Endodermal cell (in vitro differentiated cells): ENCODE results near the gene ABI3BP. TPM values are rescaled to one million over a fixed set of nuclear protein-coding genes. Genes with fewer than 3 reads are reported as not detected.

Source experiments
- DNase-seq: peaks from one replicate; pipeline ENCODE4 v3.0.0-alpha.2; 2017
- H3K27ac ChIP-seq: 2 replicates; pipeline ENCODE4 v1.5.1; 2013; ENCODE audit warnings: mild to moderate bottlenecking, low read depth, low read length, moderate library complexity
- H3K27me3 ChIP-seq: 2 replicates; pipeline ENCODE4 v1.6.1; 2013; ENCODE audit warnings: mild to moderate bottlenecking, low read length, moderate library complexity; ENCODE audit not compliant: insufficient read depth, control insufficient read depth, poor library complexity, severe bottlenecking
- H3K36me3 ChIP-seq: 2 replicates; pipeline ENCODE4 v1.7.0; 2013; ENCODE audit warnings: mild to moderate bottlenecking, low read length, moderate library complexity; ENCODE audit not compliant: control insufficient read depth, insufficient read depth
- H3K4me1 ChIP-seq: one replicate; pipeline ENCODE4 v1.7.0; 2013; ENCODE audit warnings: low read length; ENCODE audit not compliant: control insufficient read depth, insufficient read depth
- H3K4me3 ChIP-seq: 2 replicates; pipeline ENCODE4 v1.5.1; 2013; ENCODE audit warnings: mild to moderate bottlenecking, low read length, moderate library complexity
- H3K9ac ChIP-seq: 2 replicates; pipeline ENCODE4 v1.6.1; 2013; ENCODE audit warnings: mild to moderate bottlenecking, low read length, moderate library complexity; ENCODE audit not compliant: poor library complexity, severe bottlenecking; ENCODE audit errors: extremely low read depth
- H3K9me3 ChIP-seq: 2 replicates; pipeline ENCODE4 v1.6.1; 2013; ENCODE audit warnings: mild to moderate bottlenecking, low read length, moderate library complexity; ENCODE audit not compliant: control insufficient read depth
- H3K27ac Mint-ChIP-seq: 2 replicates; pipeline ENCODE4 v1.8.0; 2020; ENCODE audit warnings: mixed read lengths
- H3K27me3 Mint-ChIP-seq: 2 replicates; pipeline ENCODE4 v1.8.0; 2021; ENCODE audit warnings: mild to moderate bottlenecking, mixed read lengths; ENCODE audit not compliant: insufficient read depth
- H3K36me3 Mint-ChIP-seq: 2 replicates; pipeline ENCODE4 v1.8.0; 2020; ENCODE audit warnings: low read depth, mixed read lengths
- H3K4me1 Mint-ChIP-seq: 2 replicates; pipeline ENCODE4 v1.8.0; 2020; ENCODE audit warnings: mixed read lengths
- H3K4me3 Mint-ChIP-seq: 2 replicates; pipeline ENCODE4 v1.8.0; 2020; ENCODE audit warnings: mild to moderate bottlenecking, moderate library complexity, mixed read lengths
- H3K9me3 Mint-ChIP-seq: 2 replicates; pipeline ENCODE4 v1.8.0; 2020; ENCODE audit warnings: mild to moderate bottlenecking, mixed read lengths
- CTCF ChIP-seq: fragments of 200-600 bp; sonication (generic); conservative IDR thresholded peaks from 2 replicates; pipeline ENCODE4 v1.5.0; 2021; ENCODE audit warnings: antibody characterized with exemption, mild to moderate bottlenecking
- WGBS, 2 experiments: methylation state at CpG; one replicate each; pipeline versions ENCODE4 v1.1.5 to v1.1.7; 2013; ENCODE audit warnings: missing lambda C conversion rate in 2 of 2, mixed read lengths in 1 of 2; ENCODE audit not compliant: insufficient coverage in 1 of 2, insufficient read length in 1 of 2; 5-methylcytosine and 5-hydroxymethylcytosine counted together
- total RNA-seq, 2 donors: library from RNA; stranded (reverse); fragmentation: NEBNext Ultra II Directional in 1 of 2; extraction: Animal tissue kit (Norgen Biotek cat#: 25700) in 1 of 2; gene quantifications; 2 replicates in 1 of 2; 3 replicates in 1 of 2; pipeline ENCODE4 v1.2.1, GENCODE V29; 2021

Gene ABI3BP
- total RNA-seq, 2 donors from 2014 or later: 0.42 TPM; not detected in 1

- no peaks in the 10 kb centered on the region for H3K9me3 ChIP-seq
- no peaks in the 10 kb centered on the region for H3K4me1 ChIP-seq
- Mint-ChIP-seq H3K4me1 (peaks cover 4% of the 10 kb centered on the region), H3K36me3 (no peaks in the 10 kb centered on the region), H3K27me3 (no peaks in the 10 kb centered on the region), H3K4me3 (no peak overlapping the region), H3K27ac (no peak overlapping the region), H3K9me3 (no peaks in the 10 kb centered on the region)
- no peak overlapping the region for H3K4me3 ChIP-seq
- no peak for TF ChIP-seq CTCF
- WGBS, 2 experiments: 88 to 100% methylated on average over 2 to 3 of the region's 3 CpGs
- no peaks in the 10 kb centered on the region for H3K36me3 ChIP-seq
- no peak overlapping the region for H3K27ac ChIP-seq
- H3K27me3 ChIP-seq: no peaks in the 10 kb centered on the region
- no peak overlapping the region for H3K9ac ChIP-seq
- no peak for DNase-seq
Observed at GRCh38 chr3:100992231-100993012, 799 bp downstream of the ABI3BP start.

GRCh38 chr3:100988080-100988479, 5.1 kb downstream of the ABI3BP start:
- Mint-ChIP-seq H3K4me1 (peaks cover 2% of the 10 kb centered on the region), H3K36me3 (no peaks in the 10 kb centered on the region), H3K9me3 (no peaks in the 10 kb centered on the region), H3K27ac (no peak overlapping the region), H3K27me3 (no peaks in the 10 kb centered on the region), H3K4me3 (no peak overlapping the region)
- Histone ChIP-seq H3K9ac (no peak overlapping the region), H3K4me3 (no peak overlapping the region), H3K4me1 (no peaks in the 10 kb centered on the region), H3K9me3 (no peaks in the 10 kb centered on the region), H3K36me3 (no peaks in the 10 kb centered on the region), H3K27ac (no peak overlapping the region), H3K27me3 (no peaks in the 10 kb centered on the region)
- WGBS, 2 experiments: 83 to 92% methylated on average over 1 of the region's 1 CpG
- no peak for DNase-seq
- no peak for TF ChIP-seq CTCF

GRCh38 chr3:100984308-100984707, 8.9 kb downstream of the ABI3BP start:
- H3K36me3 Mint-ChIP-seq: no peaks in the 10 kb centered on the region
- no peak overlapping the region for H3K9ac ChIP-seq
- H3K9me3 Mint-ChIP-seq: no peaks in the 10 kb centered on the region
- H3K36me3 ChIP-seq: no peaks in the 10 kb centered on the region
- DNase-seq: no peak
- no peaks in the 10 kb centered on the region for H3K4me1 Mint-ChIP-seq
- H3K27me3 ChIP-seq: peaks cover 10% of the 10 kb centered on the region
- no peak overlapping the region for H3K4me3 Mint-ChIP-seq
- TF ChIP-seq CTCF: no peak
- H3K9me3 ChIP-seq: no peaks in the 10 kb centered on the region
- no peak overlapping the region for H3K4me3 ChIP-seq
- H3K27me3 Mint-ChIP-seq: peaks cover 2% of the 10 kb centered on the region
- H3K27ac Mint-ChIP-seq: no peak overlapping the region
- no peaks in the 10 kb centered on the region for H3K4me1 ChIP-seq
- no peak overlapping the region for H3K27ac ChIP-seq
